HG02588 (cell line): ENCODE results near the gene SRGAP3.
"Not testable (repeated sequence)": the region's sequence is repeated elsewhere in the genome, so short reads cannot be mapped to it uniquely, and the experiment has no call there.

Source experiments
- ATAC-seq: cut with Tn5 transposase; IDR thresholded peaks from one replicate; pipeline ENCODE4 v1.9.1; 2021; ENCODE audit warnings: mild to moderate bottlenecking, moderate library complexity; ENCODE audit not compliant: unreplicated experiment

SRGAP3 gene

GRCh38 chr3:9098716-9099675 is 150.4 kb downstream of the SRGAP3 start:
- no peak for ATAC-seq

DNA sequence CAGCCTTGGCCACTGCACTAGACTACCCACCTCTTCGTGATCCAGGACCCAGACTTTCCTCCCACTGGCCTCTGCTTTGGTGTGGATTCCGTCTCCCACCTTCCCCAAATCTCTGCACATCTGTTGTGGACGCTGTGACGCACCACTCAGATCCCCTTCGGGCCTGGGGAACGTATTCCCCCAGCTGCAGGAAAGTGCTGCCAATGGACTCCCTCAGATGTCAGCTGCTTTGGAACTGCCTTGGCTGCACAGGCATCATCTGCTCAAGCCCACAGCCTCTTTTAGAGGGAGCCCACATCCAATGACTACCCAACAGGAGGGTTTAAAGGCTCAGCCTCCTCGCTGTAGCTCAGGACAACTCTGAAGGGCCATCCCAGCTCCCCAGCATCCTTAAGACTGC is 152.0 kb downstream of the SRGAP3 start:
- ATAC-seq: no peak

GRCh38 chr3:9091486-9092235 is 157.8 kb downstream of the SRGAP3 start:
- no peak for ATAC-seq

GRCh38 chr3:9088441-9089353 is 160.7 kb downstream of the SRGAP3 start:
- no peak for ATAC-seq

DNA sequence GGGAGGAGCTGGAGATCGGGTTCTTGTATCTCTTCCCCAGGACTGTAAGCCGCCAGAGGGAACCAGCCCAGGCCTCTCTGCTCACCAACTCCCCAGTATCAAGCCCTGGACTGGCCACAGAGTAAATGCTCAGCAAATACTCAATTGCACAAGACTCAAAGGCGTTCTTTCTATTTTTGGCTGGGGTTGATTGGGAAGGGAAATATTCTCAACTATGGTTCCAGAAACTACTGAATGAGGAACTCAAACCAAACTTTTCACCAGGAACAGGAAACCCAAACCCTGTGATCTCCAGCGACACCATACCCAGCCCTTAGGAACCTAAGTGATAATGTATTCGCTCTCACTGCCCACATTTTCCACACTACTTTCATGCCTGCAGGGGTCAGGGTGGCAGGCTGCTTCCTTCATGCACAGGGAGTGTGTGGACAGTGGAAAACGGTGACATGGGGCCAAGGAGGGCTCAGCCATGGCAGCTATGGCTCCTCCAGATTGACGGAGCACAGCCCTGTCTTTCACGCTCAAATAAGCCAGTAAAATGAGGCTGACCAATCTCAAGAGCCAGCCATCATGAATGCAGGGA is 161.5 kb downstream of the SRGAP3 start:
- no peak for ATAC-seq

DNA sequence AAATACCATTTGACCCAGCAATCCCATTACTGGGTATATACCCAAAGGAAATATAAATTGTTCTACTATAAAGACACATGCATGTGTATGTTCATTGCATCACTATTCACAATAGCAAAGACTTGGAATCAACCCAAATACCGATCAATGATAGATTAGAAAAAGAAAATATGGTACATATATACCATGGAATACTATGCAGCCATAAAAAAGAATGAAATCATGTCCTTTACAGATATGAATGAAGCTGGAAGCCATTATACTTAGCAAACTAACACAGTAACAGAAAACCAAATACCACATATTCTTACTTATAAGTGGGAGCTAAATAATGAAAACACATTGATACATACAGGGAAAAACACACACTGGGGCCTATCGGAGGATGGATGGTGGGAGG is 164.0 kb downstream of the SRGAP3 start:
- ATAC-seq: not testable (repeated sequence)

GRCh38 chr3:9081184-9081818 is 168.1 kb downstream of the SRGAP3 start:
- no peak for ATAC-seq

DNA sequence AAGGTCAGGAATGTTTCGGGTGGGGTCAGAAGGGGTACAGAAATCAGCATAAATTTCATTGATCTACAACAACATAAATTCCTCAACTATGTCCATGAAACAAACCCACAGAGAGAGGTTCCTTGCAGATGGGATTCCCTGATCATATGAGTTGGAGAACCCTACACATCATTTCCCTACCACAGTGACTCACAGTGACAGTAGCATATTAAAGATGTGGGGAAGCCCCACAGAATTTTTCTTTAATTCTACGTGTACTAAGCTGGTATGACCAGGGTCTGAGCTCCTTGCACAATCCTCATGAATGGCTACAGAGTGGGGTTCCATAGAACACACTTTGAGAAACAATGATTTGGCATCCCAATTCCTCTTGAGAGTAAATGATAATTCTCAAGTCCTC is 169.3 kb downstream of the SRGAP3 start:
- no peak for ATAC-seq

DNA sequence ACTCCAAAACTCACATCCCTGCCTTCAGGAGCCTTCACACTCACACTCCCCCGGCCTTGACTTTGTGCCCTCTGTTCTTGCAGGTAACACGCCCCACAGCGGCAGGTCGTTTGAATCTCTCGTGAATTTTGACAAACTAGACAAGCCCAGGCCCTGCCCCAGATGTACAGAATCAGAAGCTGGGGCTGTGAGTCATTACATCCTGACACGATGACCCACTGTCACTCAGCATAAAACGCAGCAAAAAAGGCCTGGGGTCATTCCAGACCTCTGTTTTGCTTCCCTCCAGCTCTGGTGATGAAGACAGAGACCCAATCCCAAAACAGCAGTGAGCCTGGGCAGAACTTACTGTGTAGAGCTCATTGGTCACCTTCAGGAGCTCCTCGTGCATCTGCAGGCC is 169.8 kb downstream of the SRGAP3 start:
- ATAC-seq: no peak

DNA sequence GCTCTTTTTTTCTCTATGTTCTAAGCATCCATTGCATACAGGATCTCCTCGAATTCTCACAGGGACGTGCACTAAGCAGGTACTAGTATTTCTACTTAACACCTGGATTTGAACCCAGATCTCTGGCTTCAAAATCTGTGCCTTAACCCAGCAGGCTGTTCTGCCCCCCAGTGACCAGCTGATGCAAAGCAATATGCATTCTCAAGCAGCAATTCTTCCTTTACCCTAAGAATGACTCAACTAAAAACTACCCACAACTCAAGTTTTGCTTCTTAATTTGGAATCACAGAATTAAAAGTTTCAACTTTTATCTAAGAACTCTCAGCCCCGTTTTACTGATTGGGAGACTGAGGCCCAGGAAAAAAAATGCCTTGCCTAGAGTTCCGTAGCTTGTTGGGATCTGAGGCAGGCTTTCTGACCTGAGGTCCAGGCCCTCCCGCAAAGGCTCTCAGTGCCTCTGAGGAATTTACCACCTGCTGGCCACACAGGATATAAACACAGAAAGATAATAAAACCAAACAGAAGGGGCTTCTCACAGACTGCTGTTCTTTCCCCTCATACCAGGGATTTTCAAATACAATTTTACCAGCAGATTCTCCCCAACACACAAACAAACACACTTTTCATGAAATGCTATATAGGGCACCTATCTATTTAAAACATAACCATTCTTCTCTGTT is 170.7 kb downstream of the SRGAP3 start:
- no peak for ATAC-seq

DNA sequence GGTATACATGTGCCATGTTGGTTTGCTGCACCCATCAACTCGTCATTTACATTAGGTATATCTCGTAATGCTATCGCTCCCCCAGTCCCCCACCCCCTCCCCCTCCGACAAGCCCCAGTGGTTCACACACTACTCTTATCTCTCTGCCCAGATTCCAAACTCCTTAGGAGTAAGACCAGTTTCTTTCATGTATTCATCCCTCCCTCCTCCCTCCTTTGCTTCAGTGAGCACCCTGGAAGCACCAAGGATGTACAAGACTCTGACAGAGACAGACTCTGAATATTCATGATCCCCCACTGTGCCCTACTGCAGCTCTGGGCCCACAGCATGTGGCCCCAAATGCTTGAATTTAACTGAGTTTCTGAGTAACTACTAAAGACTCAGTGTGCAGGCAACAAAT is 172.4 kb downstream of the SRGAP3 start:
- no peak for ATAC-seq

DNA sequence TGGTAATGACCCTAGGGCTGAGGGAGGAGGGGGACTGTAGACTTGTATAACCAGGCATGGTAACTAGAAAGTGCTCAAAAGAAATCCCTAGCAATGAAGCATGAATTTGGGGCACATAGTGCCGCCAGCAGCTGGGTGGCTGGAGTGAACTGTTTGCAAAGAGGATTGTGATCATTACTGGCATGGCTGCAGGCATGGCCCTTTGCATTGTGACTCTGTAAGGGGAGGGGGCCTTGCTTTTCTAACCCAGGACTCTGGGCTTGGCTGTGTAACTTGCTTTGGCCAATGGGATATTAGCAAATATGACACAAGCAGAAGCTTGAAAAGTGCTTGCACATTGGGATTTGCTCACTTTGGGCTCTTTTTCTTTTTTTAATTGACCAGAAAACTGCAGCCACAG is 173.7 kb downstream of the SRGAP3 start:
- no peak for ATAC-seq

GRCh38 chr3:9074079-9074478 is 175.4 kb downstream of the SRGAP3 start:
- ATAC-seq: no peak

DNA sequence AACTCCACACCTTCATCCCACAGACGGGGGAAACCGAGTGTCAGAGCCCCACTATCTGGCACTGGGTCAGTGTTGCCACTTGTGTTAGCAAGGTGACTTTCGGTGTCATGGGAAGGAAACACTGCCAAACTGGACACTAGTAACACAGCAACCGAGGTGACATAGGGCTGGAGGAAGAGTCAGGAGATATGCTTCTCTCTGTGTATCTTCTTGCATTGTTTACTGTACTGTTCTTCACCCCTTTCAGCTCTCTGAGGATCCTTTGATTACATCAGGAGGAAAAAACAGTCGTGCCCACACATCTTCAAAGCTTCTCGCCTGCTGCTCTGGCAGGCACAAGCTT is 176.8 kb downstream of the SRGAP3 start:
- no peak for ATAC-seq

GRCh38 chr3:9071936-9072666 is 177.3 kb downstream of the SRGAP3 start:
- ATAC-seq: no peak

DNA sequence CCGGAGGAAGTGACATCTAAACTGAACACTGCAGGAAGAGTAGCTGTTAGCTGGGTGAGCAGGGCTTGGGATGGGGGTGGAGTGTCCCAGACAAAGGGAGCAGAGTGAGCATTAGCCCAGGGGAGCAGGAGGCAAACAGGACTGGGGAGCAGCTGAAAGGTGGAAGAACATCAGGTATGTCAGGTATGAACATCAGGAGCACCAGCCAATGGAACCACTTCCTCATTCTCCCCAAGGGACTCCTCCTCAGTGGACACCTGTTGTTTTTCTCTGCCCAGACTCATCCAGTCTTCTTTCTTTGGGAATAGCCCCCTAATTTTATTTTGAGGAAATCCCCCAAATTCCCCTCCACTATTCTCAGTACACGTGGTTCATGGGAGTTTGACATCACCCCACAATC is 178.5 kb downstream of the SRGAP3 start:
- ATAC-seq: no peak

DNA sequence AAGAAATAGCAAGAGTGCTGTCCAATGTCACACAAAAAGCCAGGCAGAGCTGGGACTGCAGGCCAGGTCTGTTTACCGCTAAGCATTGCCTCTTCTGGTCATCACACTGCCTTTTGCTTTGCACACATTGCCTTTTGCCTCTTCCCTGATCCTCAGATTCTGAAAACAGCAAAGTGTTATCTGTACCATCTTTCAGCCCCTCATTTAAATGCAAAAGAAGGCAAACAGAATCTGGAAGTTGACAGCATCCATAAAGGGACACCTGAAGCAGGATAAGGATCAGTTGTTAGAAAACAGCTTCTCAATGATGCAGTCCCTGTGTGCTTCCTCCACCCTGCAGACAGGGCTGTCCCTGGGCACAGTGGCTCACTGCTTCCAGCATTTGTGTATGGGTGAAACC is 179.5 kb downstream of the SRGAP3 start:
- no peak for ATAC-seq

GRCh38 chr3:9068051-9068450 is 181.4 kb downstream of the SRGAP3 start:
- ATAC-seq: no peak

DNA sequence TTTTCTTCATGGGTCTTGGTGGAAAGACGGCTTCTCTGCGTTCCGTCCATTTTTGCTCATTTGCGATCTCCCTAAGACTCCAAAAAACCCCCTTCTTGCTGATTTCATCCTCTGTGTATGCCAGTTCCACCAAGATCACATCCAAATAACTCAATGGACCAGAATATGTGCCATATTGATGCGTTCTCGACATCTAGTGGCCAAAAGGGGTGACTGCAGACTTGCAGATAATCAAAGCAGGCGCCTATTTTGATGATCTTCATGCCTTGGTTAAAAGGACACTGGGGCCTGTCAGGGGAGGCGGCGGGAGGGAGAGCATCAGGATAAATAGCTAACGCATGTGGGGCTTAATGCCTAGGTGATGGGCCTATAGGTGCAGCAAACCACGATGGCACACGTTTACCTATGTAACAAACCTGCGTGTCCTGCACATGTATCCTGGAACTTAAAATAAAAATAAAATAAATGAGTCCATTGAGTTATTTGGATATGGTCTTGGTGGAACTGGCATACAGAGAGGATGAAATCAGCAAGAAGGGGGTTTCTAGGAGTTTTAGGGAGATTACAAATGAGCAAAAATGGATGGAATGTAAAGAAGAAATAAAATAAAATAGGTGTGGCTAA is 182.0 kb downstream of the SRGAP3 start:
- no peak for ATAC-seq
